ENCODE results near the gene CMTM4.
A peak's percentile ranks its signal among the peaks of the same experiment; 100 is the strongest.
"Not testable (repeated sequence)": the region's sequence is repeated elsewhere in the genome, so short reads cannot be mapped to it uniquely, and the experiment has no call there.

The CMTM4 gene

GRCh38 chr16:66592814-66593213, 103.7 kb downstream of the CMTM4 start:
- DNase-seq (ENCODE audit: low spot score): no peak

- no peak for DNase-seq (ENCODE audit: low spot score)
These were observed 104.3 kb downstream of the CMTM4 start for GRCh38 chr16:66592241-66592640.

- no peak for DNase-seq (ENCODE audit: low spot score)
These were observed 105.5 kb downstream of the CMTM4 start for GRCh38 chr16:66591018-66591417.

GRCh38 chr16:66590322-66590721, 106.2 kb downstream of the CMTM4 start:
- DNase-seq (ENCODE audit: low spot score): no peak

GRCh38 chr16:66588981-66589713, 107.4 kb downstream of the CMTM4 start:
- no peak for DNase-seq (ENCODE audit: low spot score)

GRCh38 chr16:66587881-66588600, 108.5 kb downstream of the CMTM4 start:
- no peak for DNase-seq (ENCODE audit: low spot score)

GRCh38 chr16:66585481-66586239, 110.9 kb downstream of the CMTM4 start:
- DNase-seq (ENCODE audit: low spot score): no peak

- no peak for DNase-seq (ENCODE audit: low spot score)
These were observed 115.1 kb downstream of the CMTM4 start for GRCh38 chr16:66581246-66581952.

- DNase-seq (ENCODE audit: low spot score): no peak
These were observed 115.8 kb downstream of the CMTM4 start for GRCh38 chr16:66580605-66581209.

GRCh38 chr16:66578651-66579531, 117.7 kb downstream of the CMTM4 start, which contains the start of gene CMTM2:
CMTM2 (plus strand) TSS chr16:66579463; CDS start chr16:66579608, 145 bp downstream.
- DNase-seq (ENCODE audit: low spot score): no peak

GRCh38 chr16:66576296-66576695, 120.2 kb downstream of the CMTM4 start:
- no peak for DNase-seq (ENCODE audit: low spot score)

GRCh38 chr16:66575060-66575459, 121.5 kb downstream of the CMTM4 start:
- DNase-seq (ENCODE audit: low spot score): no peak

- no peak for DNase-seq (ENCODE audit: low spot score)
These were observed 122.0 kb downstream of the CMTM4 start for GRCh38 chr16:66574531-66574930.

- no peak for DNase-seq (ENCODE audit: low spot score)
These were observed 122.5 kb downstream of the CMTM4 start for GRCh38 chr16:66574081-66574480.

GRCh38 chr16:66572356-66572755, 124.2 kb downstream of the CMTM4 start:
- DNase-seq (ENCODE audit: low spot score): no peak

- peak; percentile 36 for DNase-seq (ENCODE audit: low spot score)
These were observed 126.6 kb downstream of the CMTM4 start for GRCh38 chr16:66569827-66570405.

GRCh38 chr16:66569131-66569530, 127.4 kb downstream of the CMTM4 start:
- no peak for DNase-seq (ENCODE audit: low spot score)

GRCh38 chr16:66568355-66568754, 128.2 kb downstream of the CMTM4 start:
- no peak for DNase-seq (ENCODE audit: low spot score)

- DNase-seq (ENCODE audit: low spot score): not testable (repeated sequence)
These were observed 129.3 kb downstream of the CMTM4 start for GRCh38 chr16:66567270-66567669.

Data from kidney capillary endothelial cell (primary cell).